A673 (cell line): ENCODE measurements around the gene RHOF.

Source experiments
- EZH2 ChIP-seq: fragments of 200-600 bp; sonication (generic); IDR thresholded peaks from 2 replicates; pipeline ENCODE4 v1.6.1; 2017; ENCODE audit warnings: borderline replicate concordance, low read depth, mild to moderate bottlenecking, mixed read lengths, antibody characterized with exemption, low read length; ENCODE audit not compliant: poor library complexity, severe bottlenecking
- TF ChIP-seq, protein P1 (sequence below): fragments of 300-800, 200-600 bp; sonication (generic); conservative IDR thresholded peaks from 2 replicates; pipeline ENCODE4 v1.5.1; 2017; ENCODE audit warnings: low read depth, mild to moderate bottlenecking, antibody characterized with exemption, low read length, moderate library complexity, mixed read lengths

DNA sequence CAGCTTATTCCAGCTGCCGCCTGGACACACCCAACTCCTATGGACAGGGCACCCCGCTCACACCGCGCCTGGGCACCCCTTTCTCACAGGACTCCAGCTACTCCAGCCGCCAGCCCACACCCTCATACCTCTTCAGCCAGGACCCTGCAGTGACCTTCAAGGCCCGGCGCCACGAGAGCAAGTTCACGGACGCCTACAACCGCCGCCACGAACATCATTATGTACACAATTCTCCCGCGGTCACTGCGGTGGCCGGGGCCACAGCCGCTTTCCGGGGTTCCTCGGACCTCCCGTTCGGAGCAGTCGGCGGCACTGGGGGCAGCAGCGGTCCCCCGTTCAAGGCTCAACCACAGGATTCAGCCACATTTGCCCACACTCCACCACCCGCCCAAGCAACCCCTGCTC is 16.2 kb upstream of the RHOF start:
- TF ChIP-seq, protein P1, sequence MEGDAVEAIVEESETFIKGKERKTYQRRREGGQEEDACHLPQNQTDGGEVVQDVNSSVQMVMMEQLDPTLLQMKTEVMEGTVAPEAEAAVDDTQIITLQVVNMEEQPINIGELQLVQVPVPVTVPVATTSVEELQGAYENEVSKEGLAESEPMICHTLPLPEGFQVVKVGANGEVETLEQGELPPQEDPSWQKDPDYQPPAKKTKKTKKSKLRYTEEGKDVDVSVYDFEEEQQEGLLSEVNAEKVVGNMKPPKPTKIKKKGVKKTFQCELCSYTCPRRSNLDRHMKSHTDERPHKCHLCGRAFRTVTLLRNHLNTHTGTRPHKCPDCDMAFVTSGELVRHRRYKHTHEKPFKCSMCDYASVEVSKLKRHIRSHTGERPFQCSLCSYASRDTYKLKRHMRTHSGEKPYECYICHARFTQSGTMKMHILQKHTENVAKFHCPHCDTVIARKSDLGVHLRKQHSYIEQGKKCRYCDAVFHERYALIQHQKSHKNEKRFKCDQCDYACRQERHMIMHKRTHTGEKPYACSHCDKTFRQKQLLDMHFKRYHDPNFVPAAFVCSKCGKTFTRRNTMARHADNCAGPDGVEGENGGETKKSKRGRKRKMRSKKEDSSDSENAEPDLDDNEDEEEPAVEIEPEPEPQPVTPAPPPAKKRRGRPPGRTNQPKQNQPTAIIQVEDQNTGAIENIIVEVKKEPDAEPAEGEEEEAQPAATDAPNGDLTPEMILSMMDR: no peak
- TF ChIP-seq EZH2: no peak
